GM12801 (cell line): ENCODE results near the gene DIP2C.

ENCODE experiments used
- CTCF ChIP-seq: IDR thresholded peaks from one replicate; pipeline ENCODE4 v1.5.1; 2011; ENCODE audit warnings: control low read depth; ENCODE audit not compliant: insufficient read length; ENCODE audit errors: extremely low read depth

The DIP2C gene

GRCh38 chr10:497898-498451, 191.5 kb downstream of the DIP2C start:
- TF ChIP-seq CTCF: no peak

- TF ChIP-seq CTCF: no peak
These were observed 192.2 kb downstream of the DIP2C start for GRCh38 chr10:497289-497688.

GRCh38 chr10:494556-494955, 194.9 kb downstream of the DIP2C start:
- TF ChIP-seq CTCF: no peak

- no peak for TF ChIP-seq CTCF
These were observed 195.3 kb downstream of the DIP2C start for GRCh38 chr10:494149-494542.

- TF ChIP-seq CTCF: no peak
These were observed 195.9 kb downstream of the DIP2C start for GRCh38 chr10:493391-494148.

- TF ChIP-seq CTCF: no peak
These were observed 196.6 kb downstream of the DIP2C start for GRCh38 chr10:492836-493235.

GRCh38 chr10:491667-492424, 197.6 kb downstream of the DIP2C start:
- no peak for TF ChIP-seq CTCF
